Keratinocyte (primary cell): Measurements from ENCODE around the gene PGLYRP3. TPM values are rescaled to one million over a fixed set of nuclear protein-coding genes. Genes with fewer than 3 reads are reported as not detected.

Experiments
- DNase-seq: peaks from one replicate; pipeline ENCODE4 v3.0.0-alpha.2; 2011; ENCODE audit warnings: low read depth, missing footprints, low spot score
- FAIRE-seq: peaks from 2 replicates; lab custom pipeline; 2011; peaks lifted over from hg19 to GRCh38; lab: Jason Lieb, UNC
- H2AFZ ChIP-seq: 2 replicates; pipeline ENCODE4 v1.6.0; 2012; ENCODE audit warnings: low read length, control low read depth, inconsistent platforms; ENCODE audit not compliant: control insufficient read depth
- H3K27ac ChIP-seq: 2 replicates; pipeline ENCODE4 v1.5.1; 2011; ENCODE audit warnings: low read length; ENCODE audit not compliant: control insufficient read depth, insufficient read depth
- H3K27me3 ChIP-seq: 3 replicates; pipeline ENCODE4 v1.6.0; 2011; ENCODE audit warnings: low read length; ENCODE audit not compliant: control insufficient read depth, insufficient read depth; ENCODE audit errors: extremely low read depth
- H3K36me3 ChIP-seq, 2 experiments: 2 replicates in 1 of 2; 3 replicates in 1 of 2; pipeline ENCODE4 v1.5.1; 2011; ENCODE audit warnings: low read length in 2 of 2, mild to moderate bottlenecking in 1 of 2; ENCODE audit not compliant: control insufficient read depth in 2 of 2, insufficient read depth in 2 of 2; ENCODE audit errors: extremely low read depth in 1 of 2
- H3K4me1 ChIP-seq: 3 replicates; pipeline ENCODE4 v1.5.1; 2011; ENCODE audit warnings: low read length; ENCODE audit not compliant: control insufficient read depth, insufficient read depth; ENCODE audit errors: extremely low read depth
- H3K4me2 ChIP-seq: 3 replicates; pipeline ENCODE4 v1.6.0; 2011; ENCODE audit warnings: low read depth, low read length; ENCODE audit not compliant: control insufficient read depth, insufficient read depth; ENCODE audit errors: extremely low read depth
- H3K4me3 ChIP-seq, 3 experiments: fragments of 200-600 bp in 1 of 3; sonication (generic) in 1 of 3; 2 replicates in 2 of 3; 3 replicates in 1 of 3; pipeline ENCODE4 v1.5.1; 2011 to 2016; ENCODE audit warnings: low read length in 3 of 3, mild to moderate bottlenecking in 3 of 3, control low read depth in 2 of 3, inconsistent platforms in 1 of 3, low read depth in 1 of 3, mixed read lengths in 1 of 3, mixed run types in 1 of 3, moderate library complexity in 1 of 3; ENCODE audit not compliant: control insufficient read depth in 2 of 3, insufficient read depth in 2 of 3; ENCODE audit errors: extremely low read depth in 1 of 3
- H3K79me2 ChIP-seq: 2 replicates; pipeline ENCODE4 v1.6.0; 2012; ENCODE audit warnings: low read length; ENCODE audit not compliant: control insufficient read depth, insufficient read depth
- H3K9ac ChIP-seq: 3 replicates; pipeline ENCODE4 v1.6.0; 2011; ENCODE audit warnings: low read length; ENCODE audit not compliant: control insufficient read depth, insufficient read depth; ENCODE audit errors: extremely low read depth
- H3K9me1 ChIP-seq: 3 replicates; pipeline ENCODE4 v1.6.0; 2011; ENCODE audit warnings: low read length; ENCODE audit not compliant: control insufficient read depth, insufficient read depth; ENCODE audit errors: extremely low read depth
- H3K9me3 ChIP-seq: 2 replicates; pipeline ENCODE4 v1.5.1; 2012; ENCODE audit warnings: low read depth, low read length; ENCODE audit not compliant: control insufficient read depth
- H4K20me1 ChIP-seq: 3 replicates; pipeline ENCODE4 v1.6.0; 2011; ENCODE audit warnings: low read length; ENCODE audit not compliant: control insufficient read depth, insufficient read depth; ENCODE audit errors: extremely low read depth
- EZH2 ChIP-seq: IDR thresholded peaks from one replicate; pipeline ENCODE4 v1.6.1; 2012; ENCODE audit warnings: inconsistent platforms, mild to moderate bottlenecking, low read length, moderate library complexity
- dilution Hi-C: fragments of 300-500 bp; cut with MboI; formaldehyde crosslinking; loops from one replicate; pipeline ENCODE4 v1.7.0; 2020; ENCODE audit warnings: low sequenced_read_pairs; ENCODE audit not compliant: extremely low pct_ligation_motif_present
- polyA plus RNA-seq, 5 experiments: library from polyadenylated mRNA; depleted of rRNA in 3 of 5; stranded (reverse) in 3 of 5; stranded (forward) in 1 of 5; unstranded in 1 of 5; fragments of >200 nt; gene quantifications; 1 replicate in 1 of 5; 2 replicates in 3 of 5; 3 replicates in 1 of 5; pipeline versions ENCODE4 v1.2.1 to v1.2.3, GENCODE V29; 2011 to 2012; ENCODE audit warnings: missing spikeins in 2 of 5, low read depth in 1 of 5, low replicate concordance in 1 of 5
- TF ChIP-seq, protein P1 (sequence below), 3 experiments: IDR thresholded peaks in 1 of 3; conservative IDR thresholded peaks in 1 of 3; optimal IDR thresholded peaks in 1 of 3; 2 replicates in 2 of 3; 3 replicates in 1 of 3; pipeline versions ENCODE3 to v1.5.1; 2011; ENCODE audit warnings: low read length in 3 of 3, mild to moderate bottlenecking in 3 of 3, moderate library complexity in 2 of 3, control low read depth in 1 of 3, inconsistent platforms in 1 of 3; ENCODE audit not compliant: insufficient read depth in 2 of 3; ENCODE audit errors: extremely low read depth in 1 of 3

Gene PGLYRP3
- polyA plus RNA-seq, 1 donor (not counting 4 experiments of a cell fraction or from before 2014, with no cell fraction given) = 0.93 TPM

DNA sequence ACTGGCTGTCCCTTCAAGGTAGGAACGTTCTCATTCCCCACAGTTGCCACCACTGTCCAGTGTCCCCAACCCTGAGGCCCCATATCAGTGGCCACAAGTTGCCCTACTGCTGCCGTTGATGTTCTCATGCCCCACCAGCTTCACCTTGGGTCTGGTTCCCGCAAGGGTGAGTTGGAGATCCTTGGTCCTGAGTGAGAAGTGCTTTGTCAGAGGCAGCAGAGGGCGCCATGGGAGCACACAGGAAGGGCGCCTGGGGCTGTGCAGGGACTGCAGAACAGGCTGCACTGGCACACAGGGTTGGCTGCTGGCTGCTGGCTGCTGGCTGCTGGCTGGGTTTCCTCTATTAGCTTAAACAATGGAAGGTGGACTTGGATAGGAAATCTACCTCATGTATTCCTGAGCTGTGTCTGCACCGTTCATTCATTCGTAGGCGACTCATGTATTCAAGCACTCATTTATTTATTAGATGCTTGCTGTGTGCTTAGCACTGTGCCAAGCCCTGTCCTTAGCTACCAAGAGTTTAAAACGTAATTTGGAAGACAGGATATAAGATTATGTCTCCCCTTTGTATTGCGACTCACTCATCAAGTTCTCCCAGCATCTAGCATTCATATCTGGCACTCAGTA is 42.8 kb upstream of the PGLYRP3 start:
- H3K36me3 ChIP-seq = no peaks in the 10 kb centered on the region
- dilution Hi-C loops = loop anchor here (10.0 kb wide), 2 partner anchors 49 to 149 kb away; no protein-coding TSS in a partner anchor
- TF ChIP-seq EZH2 = no peak
- TF ChIP-seq, protein P1, sequence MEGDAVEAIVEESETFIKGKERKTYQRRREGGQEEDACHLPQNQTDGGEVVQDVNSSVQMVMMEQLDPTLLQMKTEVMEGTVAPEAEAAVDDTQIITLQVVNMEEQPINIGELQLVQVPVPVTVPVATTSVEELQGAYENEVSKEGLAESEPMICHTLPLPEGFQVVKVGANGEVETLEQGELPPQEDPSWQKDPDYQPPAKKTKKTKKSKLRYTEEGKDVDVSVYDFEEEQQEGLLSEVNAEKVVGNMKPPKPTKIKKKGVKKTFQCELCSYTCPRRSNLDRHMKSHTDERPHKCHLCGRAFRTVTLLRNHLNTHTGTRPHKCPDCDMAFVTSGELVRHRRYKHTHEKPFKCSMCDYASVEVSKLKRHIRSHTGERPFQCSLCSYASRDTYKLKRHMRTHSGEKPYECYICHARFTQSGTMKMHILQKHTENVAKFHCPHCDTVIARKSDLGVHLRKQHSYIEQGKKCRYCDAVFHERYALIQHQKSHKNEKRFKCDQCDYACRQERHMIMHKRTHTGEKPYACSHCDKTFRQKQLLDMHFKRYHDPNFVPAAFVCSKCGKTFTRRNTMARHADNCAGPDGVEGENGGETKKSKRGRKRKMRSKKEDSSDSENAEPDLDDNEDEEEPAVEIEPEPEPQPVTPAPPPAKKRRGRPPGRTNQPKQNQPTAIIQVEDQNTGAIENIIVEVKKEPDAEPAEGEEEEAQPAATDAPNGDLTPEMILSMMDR (optimal IDR thresholded peaks at IDR 0.05 in 1 of 3, IDR thresholded peaks at IDR 0.05 in 1 of 3, conservative IDR thresholded peaks at IDR 0.05 in 1 of 3; ENCODE audit: extremely low read depth in 1 of 3, insufficient read depth in 2 of 3, low read length in 3 of 3) = peak; percentile 87 to 99 (median 96)
- DNase-seq (no peak), FAIRE-seq (peak; percentile 81)
- H3K9me1 ChIP-seq = no peaks in the 10 kb centered on the region
- H4K20me1 ChIP-seq = no peaks in the 10 kb centered on the region
- H3K9me3 ChIP-seq = no peaks in the 10 kb centered on the region
- peaks cover 16% of the 10 kb centered on the region for H3K4me1 ChIP-seq
- H3K9ac ChIP-seq = no peak overlapping the region
- no peaks in the 10 kb centered on the region for H3K27me3 ChIP-seq
- H3K79me2 ChIP-seq = no peaks in the 10 kb centered on the region
- H2AFZ ChIP-seq = no peak overlapping the region
- H3K4me2 ChIP-seq = no peak overlapping the region
- H3K4me3 ChIP-seq = no peak overlapping the region
- no peak overlapping the region for H3K27ac ChIP-seq

DNA sequence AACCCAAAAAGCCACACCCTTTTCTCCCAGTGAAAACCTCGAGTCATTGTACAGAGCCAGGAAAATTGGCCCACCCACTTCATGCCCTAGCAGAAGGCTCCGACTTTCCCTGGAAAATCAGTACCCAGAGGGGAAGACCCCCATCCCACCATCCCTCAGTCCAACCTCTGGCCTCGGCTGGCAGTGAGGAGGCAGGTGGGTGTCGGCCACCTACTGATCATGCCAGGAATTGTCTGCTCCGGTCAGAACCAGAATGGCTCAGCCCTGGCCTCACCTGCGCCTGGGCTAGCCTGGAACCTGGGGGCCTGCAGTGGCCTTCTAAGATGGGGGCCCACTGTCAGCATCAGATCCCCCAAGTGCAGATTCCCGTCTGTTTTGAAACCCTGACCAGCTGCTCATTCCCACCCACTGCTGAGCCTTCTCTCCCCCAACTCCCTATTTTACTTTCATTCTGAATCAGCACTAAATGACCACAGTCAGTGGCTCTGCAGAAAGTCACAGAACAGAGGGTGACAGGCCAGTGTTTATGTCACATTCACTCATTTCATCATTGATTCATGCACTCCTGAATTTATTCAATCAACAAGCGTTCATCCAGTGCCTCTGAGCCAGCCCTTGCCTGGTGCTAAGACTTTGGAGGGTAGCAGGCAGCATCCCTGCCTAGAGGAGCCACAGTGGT is 41.9 kb upstream of the PGLYRP3 start:
- no peak overlapping the region for H2AFZ ChIP-seq
- DNase-seq (no peak), FAIRE-seq (no peak)
- H3K27me3 ChIP-seq = peaks cover 3% of the 10 kb centered on the region
- TF ChIP-seq EZH2 = no peak
- TF ChIP-seq, protein P1 (optimal IDR thresholded peaks at IDR 0.05 in 1 of 3, IDR thresholded peaks at IDR 0.05 in 1 of 3, conservative IDR thresholded peaks at IDR 0.05 in 1 of 3; ENCODE audit: extremely low read depth in 1 of 3, insufficient read depth in 2 of 3, low read length in 3 of 3) = peak in 1 of 3 experiments; percentile 26
- H3K36me3 ChIP-seq = no peaks in the 10 kb centered on the region
- no peak overlapping the region for H3K27ac ChIP-seq
- no peak overlapping the region for H3K4me3 ChIP-seq
- H4K20me1 ChIP-seq = no peaks in the 10 kb centered on the region
- no peaks in the 10 kb centered on the region for H3K9me1 ChIP-seq
- H3K9me3 ChIP-seq = no peaks in the 10 kb centered on the region
- no peaks in the 10 kb centered on the region for H3K79me2 ChIP-seq
- dilution Hi-C loops = loop anchor here (10.0 kb wide), 2 partner anchors 50 to 150 kb away; no protein-coding TSS in a partner anchor
- peaks cover 16% of the 10 kb centered on the region for H3K4me1 ChIP-seq
- no peak overlapping the region for H3K4me2 ChIP-seq
- no peak overlapping the region for H3K9ac ChIP-seq
